HG03575 (cell line): Measurements from ENCODE around the gene SYNE1.

ENCODE experiments used
- ATAC-seq: cut with Tn5 transposase; IDR thresholded peaks from one replicate; pipeline ENCODE4 v1.9.1; 2021; ENCODE audit not compliant: unreplicated experiment, insufficient number of reproducible peaks, low FRiP score; ENCODE audit errors: extremely low read depth

The SYNE1 gene

GRCh38 chr6:152310371-152310954 is 326.7 kb downstream of the SYNE1 start:
- no peak for ATAC-seq

- ATAC-seq = no peak
These were observed 327.5 kb downstream of the SYNE1 start for GRCh38 chr6:152309648-152310047.

GRCh38 chr6:152309006-152309405 is 328.2 kb downstream of the SYNE1 start:
- no peak for ATAC-seq

- no peak for ATAC-seq
These were observed 328.9 kb downstream of the SYNE1 start for GRCh38 chr6:152308306-152308705.

GRCh38 chr6:152305672-152306071 is 331.5 kb downstream of the SYNE1 start:
- ATAC-seq = no peak

GRCh38 chr6:152301765-152302568 is 335.2 kb downstream of the SYNE1 start:
- peak; percentile 56 for ATAC-seq

GRCh38 chr6:152301021-152301764 is 336.0 kb downstream of the SYNE1 start:
- ATAC-seq = peak; percentile 19

GRCh38 chr6:152300517-152300916 is 336.6 kb downstream of the SYNE1 start:
- ATAC-seq = no peak

- ATAC-seq = no peak
These were observed 338.1 kb downstream of the SYNE1 start for GRCh38 chr6:152298848-152299735.

- ATAC-seq = no peak
These were observed 339.0 kb downstream of the SYNE1 start for GRCh38 chr6:152298055-152298647.

- ATAC-seq = no peak
These were observed 340.4 kb downstream of the SYNE1 start for GRCh38 chr6:152296648-152297376.

GRCh38 chr6:152295920-152296319 is 341.2 kb downstream of the SYNE1 start:
- no peak for ATAC-seq

- ATAC-seq = no peak
These were observed 341.8 kb downstream of the SYNE1 start for GRCh38 chr6:152295346-152295745.

GRCh38 chr6:152293404-152293803 is 343.8 kb downstream of the SYNE1 start:
- no peak for ATAC-seq

- no peak for ATAC-seq
These were observed 344.6 kb downstream of the SYNE1 start for GRCh38 chr6:152292555-152292954.

GRCh38 chr6:152290693-152291092 is 346.5 kb downstream of the SYNE1 start:
- no peak for ATAC-seq

GRCh38 chr6:152277826-152278329 is 359.3 kb downstream of the SYNE1 start:
- no peak for ATAC-seq

GRCh38 chr6:152273638-152274037 is 363.5 kb downstream of the SYNE1 start:
- ATAC-seq = no peak
